HEK293 (cell line): ENCODE measurements around the gene ZNF106.

Source experiments
- CTCF ChIA-PET: fragments of 350-600 bp; formaldehyde crosslinking; extraction: SDS; loops from one replicate; lab custom pipeline; 2021; ENCODE audit warnings: antibody characterized with exemption; lab: Yijun Ruan, JAX
- POLR2A ChIA-PET: fragments of 300-600 bp; formaldehyde crosslinking; extraction: SDS; loops from one replicate; lab custom pipeline; 2020; ENCODE audit warnings: antibody characterized with exemption, inconsistent platforms; lab: Yijun Ruan, JAX
- H3K27ac ChIP-seq: fragments of 200-500 bp; sonication (Bioruptor generic); 2 replicates; pipeline ENCODE4 v1.5.1; 2014; ENCODE audit warnings: low read depth, low read length, control low read depth, inconsistent platforms; ENCODE audit errors: extremely low read depth
- H3K36me3 ChIP-seq, 2 experiments: fragments of 200-500 bp in 1 of 2; sonication (Bioruptor generic) in 1 of 2; 1 replicate in 1 of 2; 2 replicates in 1 of 2; pipeline ENCODE4 v1.5.1; 2014 to 2017; ENCODE audit warnings: inconsistent platforms in 2 of 2, low read length in 2 of 2; ENCODE audit not compliant: control insufficient read depth in 2 of 2, insufficient read depth in 1 of 2
- H3K4me1 ChIP-seq: fragments of 200-500 bp; sonication (Bioruptor generic); 2 replicates; pipeline ENCODE4 v1.5.1; 2014; ENCODE audit warnings: mild to moderate bottlenecking, low read length, inconsistent platforms; ENCODE audit not compliant: control insufficient read depth, insufficient read depth
- H3K4me3 ChIP-seq: 2 replicates; pipeline ENCODE4 v1.5.1; 2011; ENCODE audit warnings: low read depth, mild to moderate bottlenecking, control low read depth, low read length, moderate library complexity
- H3K9me3 ChIP-seq: fragments of 200-500 bp; sonication (Bioruptor generic); 2 replicates; pipeline ENCODE4 v1.5.1; 2014; ENCODE audit warnings: low read depth, low read length, inconsistent platforms; ENCODE audit not compliant: control insufficient read depth, insufficient read depth
- SALL2 ChIP-seq: fragments of 450-650 bp; formaldehyde crosslinking; IDR thresholded peaks from 2 replicates; pipeline ENCODE4 v1.5.0; 2017; ENCODE audit warnings: missing biosample characterization, mild to moderate bottlenecking, missing genetic modification characterization, borderline replicate concordance
- SP2 ChIP-seq: fragments of 450-650 bp; formaldehyde crosslinking; IDR thresholded peaks from 2 replicates; pipeline ENCODE4 v1.5.1; 2016; ENCODE audit warnings: missing biosample characterization, missing genetic modification characterization
- SP3 ChIP-seq: fragments of 450-650 bp; formaldehyde crosslinking; IDR thresholded peaks from 2 replicates; pipeline ENCODE4 v1.5.1; 2016; ENCODE audit warnings: missing biosample characterization, missing genetic modification characterization
- TRIM28 ChIP-seq: IDR thresholded peaks from 2 replicates; pipeline ENCODE4 v1.6.1; 2011; ENCODE audit warnings: low read length, control low read depth, borderline replicate concordance
- ZBTB1 ChIP-seq: fragments of 450-650 bp; formaldehyde crosslinking; IDR thresholded peaks from 2 replicates; pipeline ENCODE4 v1.5.1; 2016; ENCODE audit warnings: missing biosample characterization, missing genetic modification characterization
- ZNF140 ChIP-seq: fragments of 450-650 bp; formaldehyde crosslinking; IDR thresholded peaks from 2 replicates; pipeline ENCODE4 v1.5.1; 2016; ENCODE audit warnings: missing biosample characterization, missing genetic modification characterization
- ZNF169 ChIP-seq: fragments of 450-650 bp; formaldehyde crosslinking; IDR thresholded peaks from 2 replicates; pipeline ENCODE4 v1.5.1; 2016; ENCODE audit warnings: missing biosample characterization, missing genetic modification characterization
- ZNF24 ChIP-seq: fragments of 450-650 bp; formaldehyde crosslinking; IDR thresholded peaks from 2 replicates; pipeline ENCODE4 v1.5.1; 2016; ENCODE audit warnings: missing biosample characterization, missing genetic modification characterization
- ZNF266 ChIP-seq: fragments of 450-650 bp; formaldehyde crosslinking; IDR thresholded peaks from 2 replicates; pipeline ENCODE4 v1.5.1; 2016; ENCODE audit warnings: missing biosample characterization, missing genetic modification characterization, low read depth
- ZNF311 ChIP-seq: fragments of 450-650 bp; formaldehyde crosslinking; IDR thresholded peaks from 2 replicates; pipeline ENCODE4 v1.5.1; 2017; ENCODE audit warnings: missing biosample characterization, missing genetic modification characterization, borderline replicate concordance
- ZNF366 ChIP-seq: fragments of 450-650 bp; formaldehyde crosslinking; conservative IDR thresholded peaks from 2 replicates; pipeline ENCODE4 v1.5.1; 2016; ENCODE audit warnings: missing biosample characterization, missing genetic modification characterization
- ZNF426 ChIP-seq: fragments of 450-650 bp; formaldehyde crosslinking; IDR thresholded peaks from 2 replicates; pipeline ENCODE4 v1.5.1; 2017; ENCODE audit warnings: missing biosample characterization, missing genetic modification characterization, mild to moderate bottlenecking, inconsistent platforms, moderate library complexity
- ZNF529 ChIP-seq: fragments of 450-650 bp; formaldehyde crosslinking; IDR thresholded peaks from 2 replicates; pipeline ENCODE4 v1.5.1; 2017; ENCODE audit warnings: missing genetic modification characterization, missing biosample characterization; ENCODE audit not compliant: insufficient replicate concordance
- ZNF670 ChIP-seq: fragments of 450-650 bp; formaldehyde crosslinking; IDR thresholded peaks from 2 replicates; pipeline ENCODE4 v1.5.1; 2016; ENCODE audit warnings: missing biosample characterization, missing genetic modification characterization, low read depth
- ZNF707 ChIP-seq: fragments of 450-650 bp; formaldehyde crosslinking; IDR thresholded peaks from 2 replicates; pipeline ENCODE4 v1.5.1; 2016; ENCODE audit warnings: missing biosample characterization, missing genetic modification characterization
- ZSCAN30 ChIP-seq: fragments of 450-650 bp; IDR thresholded peaks from 2 replicates; pipeline ENCODE4 v1.5.1; 2018; ENCODE audit warnings: missing biosample characterization, mild to moderate bottlenecking, missing genetic modification characterization, moderate library complexity
- TF ChIP-seq, protein P1 (sequence below): fragments of 450-650 bp; formaldehyde crosslinking; IDR thresholded peaks from 2 replicates; pipeline ENCODE4 v1.5.1; 2016; ENCODE audit warnings: missing biosample characterization, missing genetic modification characterization
- TF ChIP-seq, protein P2 (sequence below): fragments of 450-650 bp; IDR thresholded peaks from 2 replicates; pipeline ENCODE4 v1.5.1; 2018; ENCODE audit warnings: missing biosample characterization, mild to moderate bottlenecking, missing genetic modification characterization
- TF ChIP-seq, protein P3 (sequence below): fragments of 450-650 bp; formaldehyde crosslinking; IDR thresholded peaks from 2 replicates; pipeline ENCODE4 v1.5.1; 2016; ENCODE audit warnings: missing biosample characterization, missing genetic modification characterization
- TF ChIP-seq, protein P4 (sequence below): fragments of 450-650 bp; formaldehyde crosslinking; IDR thresholded peaks from 2 replicates; pipeline ENCODE4 v1.5.1; 2017; ENCODE audit warnings: missing biosample characterization, mild to moderate bottlenecking, missing genetic modification characterization, moderate library complexity
- TF ChIP-seq, protein P5 (sequence below): fragments of 450-650 bp; formaldehyde crosslinking; IDR thresholded peaks from 2 replicates; pipeline ENCODE4 v1.5.1; 2016; ENCODE audit warnings: missing biosample characterization, missing genetic modification characterization

ZNF106 gene

DNA sequence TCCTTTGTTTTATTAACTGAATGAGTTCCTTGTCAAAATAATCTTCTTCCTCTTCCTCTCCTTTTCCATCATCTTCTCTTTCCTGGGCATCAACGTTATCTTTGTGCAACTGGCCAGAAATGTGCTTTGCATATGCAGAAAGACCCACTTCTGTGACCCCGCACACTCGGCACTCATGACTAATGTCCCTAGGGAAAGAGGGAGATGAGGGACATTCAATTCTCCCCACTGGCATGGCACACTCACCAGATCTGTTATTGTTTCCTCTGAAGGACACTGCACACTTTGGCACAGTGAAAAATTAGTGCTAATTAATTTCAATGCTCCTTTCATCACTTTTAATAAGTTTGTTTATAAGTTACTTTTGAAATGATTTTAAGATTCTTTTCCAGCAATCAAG is 34.0 kb downstream of the ZNF106 start:
- no peak overlapping the region for H3K27ac ChIP-seq
- TF ChIP-seq ZNF311 (tag by site-specific recombination) (no peak), ZNF670 (tag by site-specific recombination) (no peak), ZNF169 (tag by site-specific recombination) (no peak), SP2 (no peak), ZNF707 (tag by site-specific recombination) (no peak), ZNF24 (no peak), ZNF529 (tag by site-specific recombination) (no peak), TRIM28 (no peak), ZNF266 (tag by site-specific recombination) (no peak)
- TF ChIP-seq, protein P1, sequence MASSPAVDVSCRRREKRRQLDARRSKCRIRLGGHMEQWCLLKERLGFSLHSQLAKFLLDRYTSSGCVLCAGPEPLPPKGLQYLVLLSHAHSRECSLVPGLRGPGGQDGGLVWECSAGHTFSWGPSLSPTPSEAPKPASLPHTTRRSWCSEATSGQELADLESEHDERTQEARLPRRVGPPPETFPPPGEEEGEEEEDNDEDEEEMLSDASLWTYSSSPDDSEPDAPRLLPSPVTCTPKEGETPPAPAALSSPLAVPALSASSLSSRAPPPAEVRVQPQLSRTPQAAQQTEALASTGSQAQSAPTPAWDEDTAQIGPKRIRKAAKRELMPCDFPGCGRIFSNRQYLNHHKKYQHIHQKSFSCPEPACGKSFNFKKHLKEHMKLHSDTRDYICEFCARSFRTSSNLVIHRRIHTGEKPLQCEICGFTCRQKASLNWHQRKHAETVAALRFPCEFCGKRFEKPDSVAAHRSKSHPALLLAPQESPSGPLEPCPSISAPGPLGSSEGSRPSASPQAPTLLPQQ (tag by site-specific recombination) = no peak
- TF ChIP-seq, protein P2, sequence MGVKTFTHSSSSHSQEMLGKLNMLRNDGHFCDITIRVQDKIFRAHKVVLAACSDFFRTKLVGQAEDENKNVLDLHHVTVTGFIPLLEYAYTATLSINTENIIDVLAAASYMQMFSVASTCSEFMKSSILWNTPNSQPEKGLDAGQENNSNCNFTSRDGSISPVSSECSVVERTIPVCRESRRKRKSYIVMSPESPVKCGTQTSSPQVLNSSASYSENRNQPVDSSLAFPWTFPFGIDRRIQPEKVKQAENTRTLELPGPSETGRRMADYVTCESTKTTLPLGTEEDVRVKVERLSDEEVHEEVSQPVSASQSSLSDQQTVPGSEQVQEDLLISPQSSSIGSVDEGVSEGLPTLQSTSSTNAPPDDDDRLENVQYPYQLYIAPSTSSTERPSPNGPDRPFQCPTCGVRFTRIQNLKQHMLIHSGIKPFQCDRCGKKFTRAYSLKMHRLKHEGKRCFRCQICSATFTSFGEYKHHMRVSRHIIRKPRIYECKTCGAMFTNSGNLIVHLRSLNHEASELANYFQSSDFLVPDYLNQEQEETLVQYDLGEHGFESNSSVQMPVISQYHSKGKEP (tag by site-specific recombination) = no peak
- POLR2A ChIA-PET = no interaction called here
- H3K4me3 ChIP-seq = no peak overlapping the region
- H3K4me1 ChIP-seq = no peaks in the 10 kb centered on the region
- H3K9me3 ChIP-seq = no peaks in the 10 kb centered on the region
- CTCF ChIA-PET = no interaction called here
- peaks cover 0 to 7% of the 10 kb centered on the region in 2 experiments; a peak in 1 of 3 replicates for H3K36me3 ChIP-seq

DNA sequence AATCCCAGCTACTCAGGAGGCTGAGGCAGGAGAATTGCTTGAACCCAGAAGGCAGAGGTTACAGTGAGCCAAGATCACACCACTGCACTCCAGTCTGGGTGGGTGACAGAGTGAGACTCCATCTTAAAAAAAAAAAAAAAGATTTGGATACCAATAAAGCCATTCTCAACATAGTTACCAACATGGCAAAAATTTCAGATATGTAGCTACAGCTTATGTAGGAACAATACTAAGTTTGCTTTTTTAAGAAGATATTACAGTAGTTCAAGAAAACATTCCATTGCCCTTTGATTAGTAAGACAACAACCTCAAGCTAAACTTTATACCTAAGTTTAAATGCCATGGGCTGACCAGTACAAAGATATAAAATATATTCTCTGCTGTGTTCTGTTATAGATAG is 34.4 kb downstream of the ZNF106 start:
- no peak overlapping the region for H3K4me3 ChIP-seq
- TF ChIP-seq, protein P3, sequence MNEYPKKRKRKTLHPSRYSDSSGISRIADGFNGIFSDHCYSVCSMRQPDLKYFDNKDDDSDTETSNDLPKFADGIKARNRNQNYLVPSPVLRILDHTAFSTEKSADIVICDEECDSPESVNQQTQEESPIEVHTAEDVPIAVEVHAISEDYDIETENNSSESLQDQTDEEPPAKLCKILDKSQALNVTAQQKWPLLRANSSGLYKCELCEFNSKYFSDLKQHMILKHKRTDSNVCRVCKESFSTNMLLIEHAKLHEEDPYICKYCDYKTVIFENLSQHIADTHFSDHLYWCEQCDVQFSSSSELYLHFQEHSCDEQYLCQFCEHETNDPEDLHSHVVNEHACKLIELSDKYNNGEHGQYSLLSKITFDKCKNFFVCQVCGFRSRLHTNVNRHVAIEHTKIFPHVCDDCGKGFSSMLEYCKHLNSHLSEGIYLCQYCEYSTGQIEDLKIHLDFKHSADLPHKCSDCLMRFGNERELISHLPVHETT (tag by site-specific recombination) = no peak
- TF ChIP-seq ZBTB1 (tag by site-specific recombination) (no peak), SP3 (tag by site-specific recombination) (no peak), SALL2 (tag by site-specific recombination) (no peak), ZNF366 (tag by site-specific recombination) (no peak), ZNF140 (tag by site-specific recombination) (no peak), ZSCAN30 (tag by site-specific recombination) (no peak), ZNF426 (no peak)
- TF ChIP-seq, protein P4, sequence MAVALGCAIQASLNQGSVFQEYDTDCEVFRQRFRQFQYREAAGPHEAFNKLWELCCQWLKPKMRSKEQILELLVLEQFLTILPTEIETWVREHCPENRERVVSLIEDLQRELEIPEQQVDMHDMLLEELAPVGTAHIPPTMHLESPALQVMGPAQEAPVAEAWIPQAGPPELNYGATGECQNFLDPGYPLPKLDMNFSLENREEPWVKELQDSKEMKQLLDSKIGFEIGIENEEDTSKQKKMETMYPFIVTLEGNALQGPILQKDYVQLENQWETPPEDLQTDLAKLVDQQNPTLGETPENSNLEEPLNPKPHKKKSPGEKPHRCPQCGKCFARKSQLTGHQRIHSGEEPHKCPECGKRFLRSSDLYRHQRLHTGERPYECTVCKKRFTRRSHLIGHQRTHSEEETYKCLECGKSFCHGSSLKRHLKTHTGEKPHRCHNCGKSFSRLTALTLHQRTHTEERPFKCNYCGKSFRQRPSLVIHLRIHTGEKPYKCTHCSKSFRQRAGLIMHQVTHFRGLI (tag by site-specific recombination) = no peak
- TF ChIP-seq, protein P5, sequence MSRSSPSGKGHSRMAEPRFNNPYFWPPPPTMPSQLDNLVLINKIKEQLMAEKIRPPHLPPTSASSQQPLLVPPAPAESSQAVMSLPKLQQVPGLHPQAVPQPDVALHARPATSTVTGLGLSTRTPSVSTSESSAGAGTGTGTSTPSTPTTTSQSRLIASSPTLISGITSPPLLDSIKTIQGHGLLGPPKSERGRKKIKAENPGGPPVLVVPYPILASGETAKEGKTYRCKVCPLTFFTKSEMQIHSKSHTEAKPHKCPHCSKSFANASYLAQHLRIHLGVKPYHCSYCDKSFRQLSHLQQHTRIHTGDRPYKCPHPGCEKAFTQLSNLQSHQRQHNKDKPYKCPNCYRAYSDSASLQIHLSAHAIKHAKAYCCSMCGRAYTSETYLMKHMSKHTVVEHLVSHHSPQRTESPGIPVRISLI (tag by site-specific recombination) = no peak
- TF ChIP-seq, all 188 proteins: peak for 0
- H3K27ac ChIP-seq = no peak overlapping the region

More for the DNA sequence above, 34.4 kb downstream of the ZNF106 start:
- no peaks in the 10 kb centered on the region for H3K4me1 ChIP-seq
- POLR2A ChIA-PET = interaction anchor here (0.7 kb wide), 1 partner anchor 49 kb away, joined by 5 read pairs; no protein-coding TSS in a partner anchor
- H3K36me3 ChIP-seq = peaks cover 3 to 7% of the 10 kb centered on the region in 2 experiments; a peak in 2 of 3 replicates
- no peaks in the 10 kb centered on the region for H3K9me3 ChIP-seq
- CTCF ChIA-PET = no interaction called here
